ENCODE results near the gene SF3B1. TPM values are rescaled to one million over a fixed set of nuclear protein-coding genes. Genes with fewer than 3 reads are reported as not detected.
"Not testable (repeated sequence)": the region's sequence is repeated elsewhere in the genome, so short reads cannot be mapped to it uniquely, and the experiment has no call there.

The SF3B1 gene, protein sequence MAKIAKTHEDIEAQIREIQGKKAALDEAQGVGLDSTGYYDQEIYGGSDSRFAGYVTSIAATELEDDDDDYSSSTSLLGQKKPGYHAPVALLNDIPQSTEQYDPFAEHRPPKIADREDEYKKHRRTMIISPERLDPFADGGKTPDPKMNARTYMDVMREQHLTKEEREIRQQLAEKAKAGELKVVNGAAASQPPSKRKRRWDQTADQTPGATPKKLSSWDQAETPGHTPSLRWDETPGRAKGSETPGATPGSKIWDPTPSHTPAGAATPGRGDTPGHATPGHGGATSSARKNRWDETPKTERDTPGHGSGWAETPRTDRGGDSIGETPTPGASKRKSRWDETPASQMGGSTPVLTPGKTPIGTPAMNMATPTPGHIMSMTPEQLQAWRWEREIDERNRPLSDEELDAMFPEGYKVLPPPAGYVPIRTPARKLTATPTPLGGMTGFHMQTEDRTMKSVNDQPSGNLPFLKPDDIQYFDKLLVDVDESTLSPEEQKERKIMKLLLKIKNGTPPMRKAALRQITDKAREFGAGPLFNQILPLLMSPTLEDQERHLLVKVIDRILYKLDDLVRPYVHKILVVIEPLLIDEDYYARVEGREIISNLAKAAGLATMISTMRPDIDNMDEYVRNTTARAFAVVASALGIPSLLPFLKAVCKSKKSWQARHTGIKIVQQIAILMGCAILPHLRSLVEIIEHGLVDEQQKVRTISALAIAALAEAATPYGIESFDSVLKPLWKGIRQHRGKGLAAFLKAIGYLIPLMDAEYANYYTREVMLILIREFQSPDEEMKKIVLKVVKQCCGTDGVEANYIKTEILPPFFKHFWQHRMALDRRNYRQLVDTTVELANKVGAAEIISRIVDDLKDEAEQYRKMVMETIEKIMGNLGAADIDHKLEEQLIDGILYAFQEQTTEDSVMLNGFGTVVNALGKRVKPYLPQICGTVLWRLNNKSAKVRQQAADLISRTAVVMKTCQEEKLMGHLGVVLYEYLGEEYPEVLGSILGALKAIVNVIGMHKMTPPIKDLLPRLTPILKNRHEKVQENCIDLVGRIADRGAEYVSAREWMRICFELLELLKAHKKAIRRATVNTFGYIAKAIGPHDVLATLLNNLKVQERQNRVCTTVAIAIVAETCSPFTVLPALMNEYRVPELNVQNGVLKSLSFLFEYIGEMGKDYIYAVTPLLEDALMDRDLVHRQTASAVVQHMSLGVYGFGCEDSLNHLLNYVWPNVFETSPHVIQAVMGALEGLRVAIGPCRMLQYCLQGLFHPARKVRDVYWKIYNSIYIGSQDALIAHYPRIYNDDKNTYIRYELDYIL
- polyA plus RNA-seq (ENCODE audit: insufficient read length), result 607 TPM
- long read RNA-seq, donor 1, full-length matches to known transcripts, result 48 of 176 reads
- long read RNA-seq, donor 1, partial matches to known transcripts, result 128 of 176 reads
- long read RNA-seq, donor 1, other reads (novel, unspliced or antisense), result 0 of 176 reads
- long read RNA-seq, donor 2, full-length matches to known transcripts, result 40 of 118 reads
- long read RNA-seq, donor 2, partial matches to known transcripts, result 69 of 118 reads
- long read RNA-seq, donor 2, other reads (novel, unspliced or antisense), result 9 of 118 reads
- long read RNA-seq, donor 3, full-length matches to known transcripts, result 34 of 109 reads
- long read RNA-seq, donor 3, partial matches to known transcripts, result 69 of 109 reads
- long read RNA-seq, donor 3, other reads (novel, unspliced or antisense), result 6 of 109 reads
- long read RNA-seq, donor 4, transcript SF3B1-211 (4 exons, 2,127 nt), result major isoform, 7 of 13 reads
- long read RNA-seq, donor 4, partial matches to known transcripts, result 0 of 13 reads
- long read RNA-seq, donor 4, other reads (novel, unspliced or antisense), result 0 of 13 reads
- long read RNA-seq, donor 5, full-length matches to known transcripts, result 58 of 217 reads
- long read RNA-seq, donor 5, partial matches to known transcripts, result 145 of 217 reads
- long read RNA-seq, donor 5, other reads (novel, unspliced or antisense), result 14 of 217 reads
- long read RNA-seq, donor 6, full-length matches to known transcripts, result 29 of 70 reads
- long read RNA-seq, donor 6, partial matches to known transcripts, result 41 of 70 reads
- long read RNA-seq, donor 6, other reads (novel, unspliced or antisense), result 0 of 70 reads
- long read RNA-seq, donor 7, full-length matches to known transcripts, result 60 of 234 reads
- long read RNA-seq, donor 7, partial matches to known transcripts, result 167 of 234 reads
- long read RNA-seq, donor 7, other reads (novel, unspliced or antisense), result 7 of 234 reads
- long read RNA-seq, donor 8, full-length matches to known transcripts, result 25 of 33 reads
- long read RNA-seq, donor 8, partial matches to known transcripts, result 8 of 33 reads
- long read RNA-seq, donor 8, other reads (novel, unspliced or antisense), result 0 of 33 reads

DNA sequence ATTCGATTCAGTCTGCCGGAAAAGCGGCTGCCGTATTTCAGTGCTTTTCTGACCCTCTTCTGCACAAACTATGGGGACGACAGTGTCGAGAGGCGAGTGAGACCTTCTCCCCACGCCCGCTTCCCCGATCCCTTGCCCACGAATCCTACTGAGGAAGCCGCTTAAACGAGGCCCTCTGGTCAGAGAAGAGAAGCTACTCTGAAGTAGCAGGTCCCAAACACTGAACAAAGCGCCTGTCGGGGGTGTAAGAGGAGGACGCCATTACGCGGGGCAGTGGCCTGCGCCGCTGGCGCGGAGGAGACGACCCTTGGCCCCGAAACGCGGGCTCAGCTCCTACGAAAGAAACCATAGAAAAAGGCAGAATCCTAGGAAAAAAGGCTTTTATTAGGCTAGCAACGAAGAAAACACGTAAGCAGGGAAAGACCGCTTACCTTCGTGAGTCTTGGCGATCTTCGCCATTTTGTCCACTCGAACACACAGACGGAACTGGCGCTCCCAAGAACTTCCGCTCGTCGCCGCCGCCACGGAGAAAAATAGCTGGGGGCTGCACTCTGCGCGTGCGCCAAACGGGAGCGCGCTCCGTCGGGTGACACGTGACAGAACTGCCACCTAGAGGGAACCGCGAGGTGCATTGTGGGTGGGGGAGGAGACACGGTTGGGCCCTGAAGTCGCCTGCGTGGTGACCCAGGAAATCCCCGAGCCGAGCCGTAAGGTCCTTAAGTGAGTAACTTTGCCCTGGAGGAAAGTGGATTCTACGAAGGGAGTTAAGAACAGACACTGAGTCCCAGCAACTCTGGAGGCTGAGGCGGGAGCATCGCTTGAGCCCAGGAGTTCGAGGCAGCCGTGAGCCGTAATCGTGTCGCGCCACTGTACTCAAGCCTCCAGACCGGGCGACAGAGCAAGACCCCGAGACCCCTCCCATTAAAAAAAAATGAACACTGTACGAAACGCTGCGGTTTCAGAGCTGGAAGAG is at the start of gene SF3B1:
Gene SF3B1, minus strand, starts transcription at position 488 of the 973 bp plus-strand sequence. Its CDS starts 29 bp downstream, at position 459.
- DNase-seq, result peak; percentile 99

DNA sequence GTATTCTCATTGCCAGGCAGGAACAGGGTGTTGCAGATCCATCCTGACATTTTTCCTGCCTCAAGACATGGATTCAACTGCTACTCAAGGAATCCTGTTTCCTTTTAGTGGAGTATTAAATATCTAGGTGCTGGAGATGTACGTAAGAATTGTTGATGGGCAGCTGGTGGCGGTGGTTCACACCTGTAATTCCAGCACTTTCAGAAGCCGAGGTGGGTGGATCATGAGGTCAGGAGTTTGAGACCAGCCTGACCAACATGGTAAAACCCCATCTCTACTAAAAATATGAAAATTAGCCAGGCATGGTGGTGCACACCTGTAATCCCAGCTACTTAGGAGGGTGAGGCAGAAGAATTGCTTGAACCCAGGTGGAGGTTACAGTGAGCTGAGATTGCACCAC is 49.4 kb upstream of the SF3B1 start:
- DNase-seq, result not testable (repeated sequence)

DNA sequence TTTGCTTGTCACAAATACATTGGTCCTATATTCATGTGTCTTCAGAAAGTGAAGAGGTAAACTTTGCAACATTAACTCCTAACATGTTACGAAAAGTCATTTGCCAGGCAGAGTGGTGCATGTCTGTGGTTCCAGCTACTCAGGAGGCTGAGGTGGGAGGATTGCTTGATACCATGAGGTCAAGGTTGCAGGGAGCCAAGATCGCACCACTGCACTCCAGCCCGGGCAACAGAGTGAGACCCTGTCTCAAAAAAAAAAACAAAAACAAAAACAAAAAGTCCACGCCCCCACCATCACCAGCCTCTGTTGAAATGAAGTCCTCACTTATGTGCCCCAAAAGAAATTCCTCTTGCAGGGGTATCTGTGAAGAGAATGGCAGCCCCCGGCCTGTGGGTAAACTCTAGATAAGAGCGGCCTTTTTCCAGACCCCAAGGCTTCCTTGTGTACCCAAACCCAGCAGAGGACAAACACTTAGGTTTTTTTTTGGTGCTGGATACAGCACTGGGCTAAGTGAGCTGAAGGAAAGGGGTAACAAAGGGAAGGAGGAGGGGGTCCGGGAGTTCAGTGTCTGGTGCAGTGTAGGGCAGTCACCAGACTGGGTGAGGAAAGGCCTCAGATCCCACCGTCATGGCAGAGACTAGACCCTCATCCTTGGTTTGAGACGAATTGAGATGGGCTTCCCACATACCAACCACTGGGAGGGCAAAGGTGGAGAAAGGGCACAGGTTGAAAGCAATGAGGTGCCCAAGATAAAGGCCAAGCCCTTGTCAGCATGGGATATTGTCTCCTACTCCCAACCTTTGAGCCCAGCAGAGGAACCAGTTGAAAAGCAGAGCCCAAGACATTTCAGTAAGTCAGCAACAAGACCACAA is 45.6 kb upstream of the SF3B1 start:
- DNase-seq, result no peak

DNA sequence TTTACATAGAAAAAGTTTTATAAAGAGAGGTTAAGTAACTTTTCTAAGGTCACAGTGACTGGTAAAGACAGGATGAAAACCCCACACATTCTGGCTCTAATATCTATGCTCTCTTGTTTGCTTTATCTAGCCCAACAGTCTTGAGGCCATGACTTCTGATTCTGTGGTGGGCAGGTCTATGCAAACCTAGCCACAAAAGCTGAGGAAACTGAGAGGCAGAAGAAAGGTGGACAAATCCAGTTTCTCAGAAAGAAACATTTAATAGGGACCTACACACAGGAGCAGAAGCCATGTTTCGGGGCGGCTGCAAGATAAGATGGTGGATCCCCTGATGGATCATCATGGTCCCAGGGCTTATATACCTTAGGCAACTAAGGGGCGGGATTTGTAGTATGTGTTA is 43.0 kb upstream of the SF3B1 start:
- DNase-seq, result no peak

DNA sequence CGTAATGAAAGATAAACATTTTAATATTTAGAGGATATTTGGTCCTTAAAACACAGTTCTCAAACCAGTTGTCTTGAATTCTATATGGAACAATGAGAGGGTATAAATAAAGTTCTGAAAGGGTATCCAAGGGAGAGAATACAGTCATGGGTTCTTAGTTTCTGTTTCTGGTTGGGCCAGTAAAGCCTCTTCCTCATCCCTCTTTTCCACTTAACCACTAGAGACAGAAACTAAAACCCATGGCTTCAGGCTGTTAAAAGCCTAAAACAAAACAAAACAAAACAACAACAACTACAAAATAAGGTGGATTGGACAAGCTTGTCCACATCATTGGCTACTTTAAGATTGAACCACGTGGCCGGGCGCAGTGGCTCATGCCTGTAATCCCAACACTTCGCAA is 37.3 kb upstream of the SF3B1 start:
- DNase-seq, result no peak

DNA sequence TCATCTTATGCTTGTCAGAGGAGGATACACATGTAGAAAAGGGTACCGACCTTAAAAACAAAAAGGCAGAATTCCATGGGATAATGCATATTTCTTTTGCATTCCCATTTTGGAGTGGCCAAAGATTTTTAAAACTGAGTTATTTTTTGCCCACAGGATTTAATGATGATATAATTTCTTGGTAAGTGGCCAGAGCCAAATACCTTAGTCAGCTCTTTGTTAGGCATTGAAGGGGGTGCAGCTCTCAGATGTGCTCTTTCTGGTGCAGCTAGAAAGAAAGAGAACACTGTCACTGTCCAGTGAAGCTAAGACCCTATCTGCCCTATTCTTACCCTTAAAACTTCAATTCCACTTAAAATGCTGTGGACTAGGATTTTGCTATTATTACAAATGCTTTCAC is 29.3 kb upstream of the SF3B1 start:
- no peak for DNase-seq

DNA sequence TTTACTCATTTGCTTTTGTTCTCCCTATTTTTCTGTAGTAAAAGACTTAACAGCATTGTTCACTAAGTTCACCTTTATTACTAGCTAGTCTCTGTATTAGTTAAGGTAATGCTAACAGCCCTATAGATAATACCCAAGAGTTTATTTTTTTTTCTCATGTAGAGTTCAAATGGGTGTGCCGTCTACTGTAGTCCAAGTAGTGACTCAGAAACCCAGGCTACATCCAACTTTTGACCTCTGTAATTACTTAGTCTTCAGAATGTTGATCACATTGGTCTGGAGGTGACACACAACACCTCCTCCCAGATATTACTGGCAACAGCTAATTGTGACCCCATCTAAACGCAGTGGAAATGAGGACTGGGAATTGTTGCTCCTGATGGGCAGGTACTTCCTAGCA is 26.2 kb upstream of the SF3B1 start:
- no peak for DNase-seq

DNA sequence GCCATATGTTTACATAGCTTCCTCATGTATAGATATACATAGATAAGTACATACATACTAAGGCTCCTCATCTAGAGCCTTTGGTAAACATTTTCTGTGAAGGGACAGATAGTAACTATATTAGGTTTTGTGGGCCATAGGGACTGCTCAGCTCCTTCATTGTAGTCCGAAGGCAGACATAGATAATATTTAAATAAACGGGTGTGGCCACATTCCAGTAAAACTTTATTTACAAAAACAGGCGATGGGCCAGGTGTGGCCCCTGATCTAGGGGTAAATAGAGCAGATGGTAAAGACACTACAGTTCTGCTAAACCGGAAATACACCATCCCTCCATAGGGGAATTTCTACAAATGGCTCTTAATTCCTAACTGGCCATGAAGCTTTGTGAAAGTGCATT is 25.8 kb upstream of the SF3B1 start:
- no peak for DNase-seq

DNA sequence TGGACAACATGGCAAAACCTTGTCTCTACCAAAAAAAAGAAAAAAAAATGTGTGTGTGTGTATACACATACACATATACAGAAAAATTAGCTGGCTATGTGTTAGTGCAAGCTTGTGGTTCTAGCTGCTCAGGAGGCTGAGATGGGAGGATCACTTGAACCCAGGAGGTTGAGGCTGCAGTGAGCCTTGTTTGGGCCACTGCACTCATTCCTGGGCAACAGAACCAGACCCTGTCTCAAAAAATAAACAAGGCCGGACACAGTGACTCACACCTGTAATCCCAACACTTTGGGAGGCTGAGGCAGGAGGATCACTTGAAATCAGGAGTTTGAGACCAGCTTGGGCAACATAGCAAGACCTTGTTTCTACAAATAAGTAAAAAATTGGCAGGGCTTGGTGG is 20.6 kb upstream of the SF3B1 start:
- DNase-seq, result no peak

DNA sequence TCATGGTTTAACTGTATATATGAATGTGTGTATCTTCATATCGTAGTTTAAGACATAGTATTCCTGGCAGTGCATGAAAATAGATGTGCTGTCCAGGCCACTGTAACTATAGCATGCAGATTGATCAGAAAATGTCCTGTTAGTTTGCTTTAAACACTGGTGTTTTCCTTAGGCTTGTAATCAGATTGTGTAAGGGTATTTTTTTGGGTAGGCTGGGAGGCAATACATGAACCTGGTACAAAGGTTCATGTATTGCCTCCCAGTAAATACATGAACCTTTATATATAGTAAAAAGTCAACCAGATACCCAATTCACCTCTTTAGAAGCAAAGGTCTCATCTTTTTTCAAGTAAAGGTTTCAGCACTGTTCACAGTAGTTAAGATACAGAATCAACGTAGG is 20.1 kb upstream of the SF3B1 start:
- DNase-seq, result no peak

DNA sequence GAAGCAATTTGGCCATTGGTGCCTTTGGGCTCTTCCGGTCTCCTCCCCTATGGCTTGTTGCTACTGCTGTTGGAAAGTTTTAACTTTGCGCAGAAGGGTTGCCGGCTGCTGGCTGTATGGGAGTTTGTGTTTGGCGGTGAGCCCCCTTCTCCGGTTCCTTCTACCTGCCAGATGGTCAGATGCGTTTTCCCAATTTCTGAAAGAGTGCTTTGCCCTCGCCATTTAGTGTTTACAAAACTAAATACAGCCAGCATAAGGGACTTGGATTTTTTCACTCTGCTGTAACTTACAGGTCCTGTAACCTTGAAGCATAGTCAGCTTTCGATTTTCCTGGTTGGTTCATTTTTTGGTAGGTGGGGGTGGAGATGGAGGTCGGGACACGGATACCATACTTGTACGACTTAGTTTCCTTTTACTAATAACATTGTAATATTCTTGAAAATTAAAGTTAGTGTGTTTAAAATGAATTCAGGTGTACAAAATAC is 19.1 kb upstream of the SF3B1 start:
- DNase-seq, result no peak

DNA sequence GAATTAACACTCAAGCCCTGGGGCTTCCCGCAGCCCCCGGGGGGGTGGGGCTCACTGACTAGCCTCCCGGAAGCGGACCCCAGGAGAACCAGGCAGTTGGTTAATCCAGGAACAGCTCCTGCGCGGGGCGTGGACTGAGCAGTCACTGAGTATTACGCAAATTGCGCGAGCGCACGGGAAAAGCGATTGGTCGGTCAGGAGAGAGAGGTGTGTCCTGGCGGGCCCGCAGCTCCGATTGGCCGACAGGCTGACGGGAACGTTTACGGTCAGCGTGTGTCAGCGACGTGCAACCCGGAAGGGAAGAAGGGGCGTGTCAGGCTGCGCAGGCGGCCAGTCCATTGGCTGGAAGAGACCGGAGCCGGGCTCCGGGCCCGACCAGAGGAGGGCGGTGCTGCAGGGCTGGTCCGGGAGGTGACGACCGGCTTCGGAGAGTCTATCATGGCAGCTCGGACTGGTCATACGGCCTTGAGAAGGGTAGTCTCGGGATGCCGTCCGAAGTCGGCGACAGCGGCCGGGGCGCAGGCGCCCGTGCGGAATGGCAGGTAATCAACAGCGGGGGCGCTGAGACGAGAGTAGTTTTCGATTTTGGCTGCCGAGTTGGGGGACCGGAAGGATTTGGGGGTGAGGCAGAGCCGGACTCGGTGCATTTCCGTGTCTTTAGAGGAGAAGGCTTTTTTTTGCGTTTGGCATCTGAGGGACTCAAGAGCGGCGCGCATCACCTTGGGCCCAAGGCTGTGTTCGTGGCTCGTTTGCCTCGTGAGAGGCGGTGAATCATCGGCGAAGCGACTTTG is 18.5 kb upstream of the SF3B1 start, which contains the start of gene COQ10B:
Gene COQ10B, plus strand, starts transcription at position 430 of the 791 bp plus-strand sequence. Its CDS starts 9 bp downstream, at position 439.
- DNase-seq, result peak; percentile 99

DNA sequence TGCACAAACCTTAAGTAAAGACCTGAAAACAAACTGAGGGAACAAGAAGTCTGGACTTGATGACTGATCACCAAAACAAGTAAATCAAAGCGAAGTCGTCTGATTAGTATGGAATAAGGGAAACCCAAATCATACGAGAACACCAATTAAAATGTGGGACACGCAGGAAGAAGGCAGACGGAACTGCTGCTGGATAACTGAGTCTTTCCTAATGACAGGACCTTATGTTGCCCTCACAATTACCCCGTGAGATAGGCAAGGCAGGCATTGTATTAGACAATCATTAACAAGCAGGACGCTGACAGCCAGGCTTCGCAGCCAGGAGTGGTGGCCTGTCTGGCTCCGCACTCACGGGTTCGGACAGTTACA is 17.9 kb upstream of the SF3B1 start:
- no peak for DNase-seq

DNA sequence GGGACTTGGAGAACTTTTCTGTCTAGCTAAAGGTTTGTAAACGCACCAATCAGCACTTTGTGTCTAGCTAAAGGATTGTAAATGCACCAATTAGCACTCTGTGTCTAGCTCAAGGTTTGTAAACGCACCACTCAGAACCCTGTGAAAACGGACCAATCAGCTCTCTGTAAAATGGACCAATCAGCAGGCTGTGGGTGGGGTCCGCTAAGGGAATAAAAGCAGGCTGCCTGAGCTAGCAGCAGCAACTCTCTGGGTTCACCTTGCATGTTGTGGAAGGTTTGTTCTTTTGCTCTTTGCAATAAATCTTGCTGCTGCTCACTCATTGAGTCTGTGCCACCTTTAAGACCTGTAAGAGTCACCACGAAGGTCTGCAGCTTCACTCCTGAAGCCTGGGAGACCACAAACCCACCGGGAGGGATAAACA is 16.1 kb upstream of the SF3B1 start:
- not testable (repeated sequence) for DNase-seq

DNA sequence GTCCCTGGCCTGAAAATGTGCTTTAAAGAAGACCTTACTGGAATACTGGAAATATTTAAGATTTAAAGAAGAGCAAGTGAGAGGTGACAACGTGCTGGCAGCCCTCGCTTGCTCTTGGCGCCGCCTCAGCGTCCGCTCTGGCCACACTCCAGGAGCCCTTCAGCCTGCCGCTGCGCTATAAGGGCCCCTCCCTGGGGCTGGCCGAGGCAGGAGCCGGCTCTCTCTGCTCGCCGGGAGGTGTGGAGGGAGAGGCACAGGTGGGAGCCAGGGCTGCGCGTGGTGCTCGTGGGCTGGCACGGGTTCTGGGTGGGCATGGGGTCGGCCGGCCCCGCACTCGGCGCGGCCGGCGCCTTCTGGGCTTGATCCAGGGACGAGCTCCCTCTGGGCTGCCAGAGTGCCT is 15.6 kb upstream of the SF3B1 start:
- DNase-seq, result no peak

DNA sequence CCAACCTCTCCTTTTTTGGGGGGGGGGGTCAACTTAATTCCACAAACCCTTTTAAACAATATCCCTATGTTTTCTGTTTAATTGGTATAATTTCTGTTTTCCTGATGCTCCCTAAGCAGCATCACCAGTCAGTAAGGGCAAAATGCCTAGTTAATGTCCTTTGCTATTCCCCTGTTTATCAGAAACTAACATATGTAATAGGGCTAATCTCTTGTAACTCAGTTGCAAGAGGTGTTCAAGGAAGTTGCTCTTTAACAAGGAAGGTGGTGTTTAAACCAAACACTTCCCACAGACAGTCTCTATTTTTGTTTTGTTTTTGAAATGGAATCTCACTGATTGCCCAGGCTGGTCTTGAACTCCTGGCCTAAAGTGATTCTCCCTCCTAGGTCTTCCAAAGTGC is 12.0 kb upstream of the SF3B1 start:
- DNase-seq, result no peak
